Effector memory CD4-positive, alpha-beta T cell (primary cell): Measurements from ENCODE around the gene POPDC3.

Experiments used
- DNase-seq, 3 donors: peaks; one replicate each; pipeline ENCODE4 v3.0.0-alpha.2; 2020
- H3K27ac ChIP-seq: 2 replicates; pipeline ENCODE4 v1.7.0; 2013; ENCODE audit warnings: mild to moderate bottlenecking, low read length, moderate library complexity; ENCODE audit not compliant: insufficient read depth, poor library complexity, severe bottlenecking
- H3K27me3 ChIP-seq: replicated peaks from 2 replicates; pipeline ENCODE4 v1.7.0; 2013; ENCODE audit warnings: mild to moderate bottlenecking, low read length; ENCODE audit not compliant: insufficient read depth, control insufficient read depth, poor library complexity, severe bottlenecking
- H3K36me3 ChIP-seq: 2 replicates; pipeline ENCODE4 v1.7.0; 2013; ENCODE audit warnings: mild to moderate bottlenecking, low read length, moderate library complexity; ENCODE audit not compliant: control insufficient read depth, insufficient read depth
- H3K4me1 ChIP-seq: 2 replicates; pipeline ENCODE4 v1.7.0; 2013; ENCODE audit warnings: low read length, mild to moderate bottlenecking; ENCODE audit not compliant: control insufficient read depth, insufficient read depth, poor library complexity, severe bottlenecking
- H3K4me3 ChIP-seq: 2 replicates; pipeline ENCODE4 v1.7.0; 2013; ENCODE audit warnings: low read length, low read depth, mild to moderate bottlenecking; ENCODE audit not compliant: insufficient read depth, poor library complexity, severe bottlenecking
- H3K9me3 ChIP-seq: 2 replicates; pipeline ENCODE4 v1.7.0; 2013; ENCODE audit warnings: mild to moderate bottlenecking, low read length, moderate library complexity; ENCODE audit not compliant: control insufficient read depth

The POPDC3 gene

DNA sequence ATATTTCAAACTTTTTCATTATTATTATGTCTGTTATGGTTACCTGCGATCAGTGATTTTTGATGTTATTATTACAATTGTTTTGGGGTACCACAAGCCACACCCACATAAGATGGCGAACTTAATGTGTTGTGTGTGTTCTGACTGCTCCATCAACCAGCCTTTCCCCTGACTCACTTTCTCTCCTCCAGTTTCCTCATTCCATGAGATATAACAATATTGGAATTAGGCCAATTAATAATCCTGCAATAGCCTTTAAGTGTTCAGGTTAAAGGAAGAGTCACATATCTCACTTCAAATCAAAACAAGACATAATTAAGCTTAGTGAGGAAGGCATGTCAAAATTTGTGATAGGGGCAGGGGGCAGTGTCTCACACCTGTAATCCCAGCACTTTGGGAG lies 16.3 kb upstream of the POPDC3 start:
- Histone ChIP-seq H3K27ac (no peak overlapping the region), H3K9me3 (no peaks in the 10 kb centered on the region), H3K27me3 (no peaks in the 10 kb centered on the region), H3K4me3 (no peak overlapping the region), H3K4me1 (no peaks in the 10 kb centered on the region), H3K36me3 (no peaks in the 10 kb centered on the region)
- no peak for DNase-seq

DNA sequence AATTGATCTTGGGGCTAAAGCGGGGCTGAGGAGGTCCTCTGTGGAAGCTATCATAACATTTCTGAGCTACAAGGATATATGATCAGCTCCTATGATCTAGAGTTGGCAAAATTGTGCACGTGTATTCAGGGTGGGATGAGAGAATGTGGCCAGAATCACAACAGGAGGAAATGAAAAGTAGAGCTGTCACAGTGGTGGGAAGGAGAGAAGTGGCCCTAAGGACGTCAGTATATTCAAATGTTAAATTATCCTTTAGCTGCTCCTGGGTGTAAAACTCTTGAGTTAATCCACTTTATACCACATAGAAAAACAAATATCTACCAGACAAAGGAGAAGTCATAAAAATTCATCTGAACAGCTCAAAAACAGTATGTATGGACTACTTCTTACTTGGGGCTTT lies 14.8 kb upstream of the POPDC3 start:
- no peaks in the 10 kb centered on the region for H3K4me1 ChIP-seq
- H3K27me3 ChIP-seq: no peaks in the 10 kb centered on the region
- no peaks in the 10 kb centered on the region for H3K36me3 ChIP-seq
- no peak overlapping the region for H3K4me3 ChIP-seq
- no peak overlapping the region for H3K27ac ChIP-seq
- no peak for DNase-seq
- H3K9me3 ChIP-seq: no peaks in the 10 kb centered on the region

DNA sequence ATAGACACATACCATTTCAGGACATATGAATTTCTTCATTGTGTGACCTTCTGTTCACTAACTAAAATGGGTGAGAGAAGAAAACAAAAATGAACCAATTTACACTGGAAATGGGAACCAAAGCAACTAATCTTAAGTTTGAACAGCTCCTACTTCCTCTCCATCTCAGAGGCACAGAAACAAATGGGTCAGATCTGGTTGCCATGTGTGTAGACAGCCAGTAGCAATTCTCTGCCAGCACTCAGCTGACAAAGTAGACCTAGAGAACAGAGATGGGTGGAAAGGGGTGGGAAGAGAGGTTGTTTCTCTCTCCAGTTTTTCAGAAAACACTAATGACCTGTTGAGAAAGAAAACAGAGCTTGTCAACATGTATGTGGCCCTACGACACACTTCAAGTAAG lies 14.3 kb upstream of the POPDC3 start:
- no peaks in the 10 kb centered on the region for H3K36me3 ChIP-seq
- no peak for DNase-seq
- no peak overlapping the region for H3K27ac ChIP-seq
- H3K9me3 ChIP-seq: no peaks in the 10 kb centered on the region
- H3K4me1 ChIP-seq: no peaks in the 10 kb centered on the region
- H3K4me3 ChIP-seq: no peak overlapping the region
- no peaks in the 10 kb centered on the region for H3K27me3 ChIP-seq

DNA sequence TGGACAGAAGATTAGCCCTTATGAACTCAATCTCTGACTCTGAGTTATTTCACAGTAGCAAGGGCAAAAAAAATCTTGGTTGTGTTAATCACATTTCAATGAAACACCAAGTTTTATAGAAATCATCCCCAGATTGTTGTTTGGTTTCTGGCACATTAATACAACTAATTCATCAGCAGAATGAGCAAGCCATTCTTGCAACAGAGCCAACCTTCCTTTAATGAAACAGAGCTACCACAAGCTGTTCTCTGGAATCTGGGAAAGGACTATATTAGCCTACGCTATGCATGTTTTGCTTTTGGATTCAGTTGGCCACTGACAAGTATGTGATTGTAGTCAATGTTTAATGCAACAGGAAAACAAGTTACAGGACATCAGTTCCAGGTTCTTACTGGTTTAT lies 13.8 kb upstream of the POPDC3 start:
- no peaks in the 10 kb centered on the region for H3K36me3 ChIP-seq
- H3K4me3 ChIP-seq: no peak overlapping the region
- no peaks in the 10 kb centered on the region for H3K27me3 ChIP-seq
- H3K4me1 ChIP-seq: no peaks in the 10 kb centered on the region
- no peak overlapping the region for H3K27ac ChIP-seq
- no peaks in the 10 kb centered on the region for H3K9me3 ChIP-seq
- no peak for DNase-seq

DNA sequence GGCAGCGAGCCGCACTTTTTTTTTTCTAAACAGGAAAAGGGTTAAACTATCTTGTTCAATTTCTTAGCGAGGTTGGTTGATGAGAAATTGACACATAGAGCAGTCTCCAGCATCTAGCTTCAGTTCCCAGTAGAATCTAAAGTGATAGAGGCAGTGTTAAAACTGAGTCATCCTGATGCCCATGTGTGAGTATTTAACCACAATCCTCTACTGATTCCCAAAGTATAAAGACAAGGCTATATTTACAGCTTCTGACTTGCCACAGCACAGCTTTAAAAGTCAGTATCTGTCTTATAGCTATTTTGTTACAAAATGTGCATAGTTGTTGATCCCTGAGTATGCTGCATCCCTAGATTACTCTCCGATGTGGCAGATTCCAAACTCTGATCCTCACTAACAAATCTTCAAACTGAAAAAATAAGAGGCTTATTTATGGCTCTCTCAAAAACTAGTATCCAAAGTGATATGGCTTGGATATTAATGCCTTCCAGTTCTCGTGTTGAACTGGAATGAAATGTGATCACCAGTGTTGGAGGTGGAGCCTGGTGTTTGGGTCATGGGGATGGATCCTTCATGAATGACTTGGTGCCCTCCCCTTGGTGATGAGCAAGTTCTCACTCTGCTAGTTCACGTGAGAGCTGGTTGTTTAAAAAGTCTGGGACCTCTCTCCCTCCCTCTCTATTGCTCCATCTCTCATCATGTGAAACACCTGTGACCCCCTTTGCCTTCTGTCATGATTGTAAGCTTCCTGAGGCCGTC lies 13.1 kb upstream of the POPDC3 start:
- Histone ChIP-seq H3K9me3 (no peaks in the 10 kb centered on the region), H3K4me3 (no peak overlapping the region), H3K4me1 (no peaks in the 10 kb centered on the region), H3K27ac (no peak overlapping the region), H3K27me3 (no peaks in the 10 kb centered on the region), H3K36me3 (no peaks in the 10 kb centered on the region)
- DNase-seq: no peak

DNA sequence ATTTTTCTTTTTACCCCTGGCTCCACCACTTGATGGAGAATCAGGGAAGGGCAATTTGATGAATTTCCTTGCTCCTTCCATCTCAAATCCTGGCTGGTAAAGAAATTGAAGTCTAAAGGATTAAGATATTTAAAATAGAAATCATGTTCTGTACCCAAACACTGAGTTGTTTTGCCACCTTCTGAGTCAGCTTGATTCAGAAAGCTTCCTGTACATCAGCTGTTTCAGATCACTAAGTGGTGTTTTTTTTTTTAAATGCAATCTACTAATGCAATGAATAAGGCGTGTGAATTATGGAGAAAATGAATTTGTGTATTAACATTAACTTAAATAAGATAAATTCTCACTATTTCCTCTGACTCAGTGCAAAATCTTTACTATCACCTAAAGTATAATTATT lies 11.5 kb upstream of the POPDC3 start:
- Histone ChIP-seq H3K4me3 (no peak overlapping the region), H3K27me3 (no peaks in the 10 kb centered on the region), H3K4me1 (no peaks in the 10 kb centered on the region), H3K36me3 (no peaks in the 10 kb centered on the region), H3K9me3 (no peaks in the 10 kb centered on the region), H3K27ac (no peak overlapping the region)
- DNase-seq: no peak

DNA sequence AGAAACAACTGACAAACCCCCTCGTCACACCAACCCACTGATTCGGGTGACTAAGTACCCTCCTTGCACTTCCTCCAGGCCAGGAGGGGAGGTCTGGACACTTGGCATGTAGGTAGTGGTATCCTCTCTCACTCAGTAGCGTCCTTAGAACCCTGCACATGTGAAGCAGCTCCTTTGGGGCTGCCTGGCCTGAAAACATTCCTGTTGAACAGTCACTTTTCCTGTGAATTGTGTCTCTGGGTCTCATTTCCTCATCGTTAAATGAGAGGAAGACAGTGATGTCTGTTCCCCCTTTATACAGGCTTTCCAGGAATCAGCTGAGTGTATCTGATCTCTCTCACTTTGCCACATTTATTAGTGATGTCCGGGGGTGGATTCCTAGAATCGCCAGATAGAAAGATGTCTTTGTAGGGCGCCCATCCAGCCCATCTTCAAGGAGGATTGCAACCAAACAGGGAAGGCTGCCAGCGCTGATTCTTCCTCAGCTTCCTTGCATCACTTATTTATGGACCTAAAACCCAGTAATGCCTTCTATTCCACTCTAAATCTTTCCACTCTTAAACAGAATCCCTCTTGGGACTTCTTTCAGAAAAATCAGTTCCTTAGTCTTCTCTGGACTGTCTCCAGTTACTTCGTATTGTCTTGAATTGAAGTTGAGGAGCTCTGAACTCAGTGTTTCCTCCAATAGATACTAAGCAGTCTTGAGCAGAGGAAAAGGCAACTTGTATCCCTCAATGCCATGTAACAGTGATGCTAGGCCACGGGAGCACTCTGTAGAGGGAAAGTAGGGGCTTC lies 9.4 kb upstream of the POPDC3 start:
- no peak overlapping the region for H3K4me3 ChIP-seq

DNA sequence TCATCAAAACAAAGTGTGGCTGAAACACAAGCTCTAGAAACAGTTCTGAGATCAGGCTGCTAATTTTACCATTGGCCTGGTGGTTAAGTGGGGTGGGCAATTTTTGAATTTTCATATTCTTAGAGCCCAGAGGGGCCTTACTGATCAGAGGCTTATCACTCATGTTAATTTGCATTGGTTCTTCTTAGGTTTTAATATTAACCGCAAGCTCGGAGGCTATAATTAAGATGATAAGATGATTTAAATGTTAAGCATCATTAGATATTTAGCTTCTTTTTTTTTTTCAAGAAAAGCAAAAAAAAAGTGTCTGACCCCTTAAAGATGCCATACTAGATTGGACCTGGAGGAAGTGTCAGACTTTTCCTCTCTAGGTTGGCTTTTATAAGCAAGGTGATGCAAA lies 8.4 kb upstream of the POPDC3 start:
- Histone ChIP-seq H3K27ac (no peak overlapping the region), H3K4me3 (no peak overlapping the region), H3K27me3 (no peaks in the 10 kb centered on the region), H3K36me3 (no peaks in the 10 kb centered on the region), H3K4me1 (no peaks in the 10 kb centered on the region), H3K9me3 (no peaks in the 10 kb centered on the region)
- no peak for DNase-seq

More for the DNA sequence above, 9.4 kb upstream of the POPDC3 start:
- no peaks in the 10 kb centered on the region for H3K36me3 ChIP-seq
- DNase-seq: no peak
- no peaks in the 10 kb centered on the region for H3K27me3 ChIP-seq
- no peak overlapping the region for H3K27ac ChIP-seq
- H3K9me3 ChIP-seq: no peaks in the 10 kb centered on the region
- H3K4me1 ChIP-seq: no peaks in the 10 kb centered on the region

DNA sequence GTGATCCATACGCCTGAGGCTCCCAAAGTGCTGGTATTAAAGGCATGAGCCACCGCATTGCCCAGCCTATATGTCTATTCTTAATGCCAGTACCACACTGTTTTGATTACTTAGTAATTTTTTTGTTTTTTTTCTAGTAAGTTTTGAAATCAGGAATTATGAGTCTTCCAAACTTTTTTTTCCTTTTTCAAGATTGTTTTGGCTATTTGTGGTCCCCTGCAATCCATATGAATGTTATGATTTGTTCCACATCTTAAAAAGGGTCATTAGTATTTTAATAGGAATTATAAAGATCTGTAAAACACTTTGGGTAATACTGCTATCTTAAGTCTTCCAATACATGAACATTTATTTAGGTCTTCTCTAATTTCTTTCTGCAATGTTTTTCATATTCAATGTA lies 6.8 kb upstream of the POPDC3 start:
- no peaks in the 10 kb centered on the region for H3K36me3 ChIP-seq
- DNase-seq: no peak
- no peaks in the 10 kb centered on the region for H3K4me1 ChIP-seq
- H3K9me3 ChIP-seq: no peaks in the 10 kb centered on the region
- H3K27ac ChIP-seq: no peak overlapping the region
- no peak overlapping the region for H3K4me3 ChIP-seq
- H3K27me3 ChIP-seq: peaks cover 1% of the 10 kb centered on the region

DNA sequence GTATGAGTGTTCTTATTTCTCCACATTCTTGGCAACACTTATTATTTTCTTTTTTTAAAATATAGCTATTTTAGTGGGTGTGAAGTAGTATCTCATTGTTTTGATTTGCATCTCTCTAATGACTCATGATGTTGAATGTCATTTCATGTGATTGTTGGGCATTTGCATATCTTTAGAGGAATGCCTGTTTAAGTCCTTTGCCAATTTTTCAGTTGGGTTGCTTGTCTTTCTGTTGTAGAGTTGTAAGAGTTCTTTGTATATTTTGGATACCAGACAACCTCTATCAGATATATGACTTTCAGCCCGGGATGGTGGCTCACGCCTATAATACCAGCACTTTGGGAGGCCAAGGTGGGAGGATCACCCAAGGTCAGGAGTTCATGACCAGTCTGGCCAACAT lies 5.1 kb upstream of the POPDC3 start:
- no peak for DNase-seq
- Histone ChIP-seq H3K27ac (no peak overlapping the region), H3K27me3 (peaks cover 4% of the 10 kb centered on the region), H3K9me3 (no peaks in the 10 kb centered on the region), H3K4me3 (no peak overlapping the region), H3K4me1 (no peaks in the 10 kb centered on the region), H3K36me3 (no peaks in the 10 kb centered on the region)
